Measurements from ENCODE around the gene KRT71.

KRT71 gene

GRCh38 chr12:52578469-52578868, 25.5 kb upstream of the KRT71 start:
- H3K79me1 ChIP-seq (ENCODE audit: low read length): no peaks in the 10 kb centered on the region
- H3K4me1 ChIP-seq (ENCODE audit: control insufficient read depth in 1 of 2, insufficient read depth in 2 of 2, low read length in 2 of 2): peaks cover 0 to 5% of the 10 kb centered on the region in 2 experiments
- no peak overlapping the region for H4K8ac ChIP-seq (ENCODE audit: low read depth, low read length)
- WGBS (ENCODE audit: extremely low coverage, insufficient coverage, insufficient read length): no CpG with 5 or more reads among the region's 3 CpGs
- H2BK5ac ChIP-seq (ENCODE audit: low read depth, low read length, poor library complexity): no peak overlapping the region
- H4K12ac ChIP-seq (ENCODE audit: low read depth, low read length): no peak overlapping the region
- peaks cover 4% of the 10 kb centered on the region for H3K9me3 ChIP-seq (ENCODE audit: insufficient read depth, low read depth, low read length)
- no peak overlapping the region for H2BK12ac ChIP-seq (ENCODE audit: low read length)
- H3K14ac ChIP-seq (ENCODE audit: low read length): no peak overlapping the region
- no peak overlapping the region for H4K91ac ChIP-seq (ENCODE audit: low read depth, low read length)
- H2BK120ac ChIP-seq (ENCODE audit: insufficient read depth, low read length, poor library complexity): no peak overlapping the region
- no peak overlapping the region for H3K4me3 ChIP-seq (ENCODE audit: low read depth, low read length)
- no peak for DNase-seq
- no peaks in the 10 kb centered on the region for H3K79me2 ChIP-seq (ENCODE audit: control insufficient read depth, insufficient read depth, low read length, poor library complexity)
- H3K27ac ChIP-seq (ENCODE audit: low read depth, low read length): no peak overlapping the region
- no peaks in the 10 kb centered on the region for H3K27me3 ChIP-seq (ENCODE audit: insufficient read depth, low read length)
- H3K9ac ChIP-seq (ENCODE audit: low read length): no peak overlapping the region
- H2AFZ ChIP-seq (ENCODE audit: insufficient read depth, low read length, poor library complexity): no peak overlapping the region
- H3K4ac ChIP-seq (ENCODE audit: low read depth, low read length): no peak overlapping the region
- H2AK5ac ChIP-seq (ENCODE audit: low read length): no peak overlapping the region
- H3K23ac ChIP-seq (ENCODE audit: low read length): no peak overlapping the region
- no peak overlapping the region for H3K4me2 ChIP-seq (ENCODE audit: low read length)
- no peak overlapping the region for H3K18ac ChIP-seq (ENCODE audit: low read length)
- no peaks in the 10 kb centered on the region for H3K36me3 ChIP-seq (ENCODE audit: control insufficient read depth in 1 of 2, insufficient read depth in 2 of 2, low read length in 2 of 2)

DNA sequence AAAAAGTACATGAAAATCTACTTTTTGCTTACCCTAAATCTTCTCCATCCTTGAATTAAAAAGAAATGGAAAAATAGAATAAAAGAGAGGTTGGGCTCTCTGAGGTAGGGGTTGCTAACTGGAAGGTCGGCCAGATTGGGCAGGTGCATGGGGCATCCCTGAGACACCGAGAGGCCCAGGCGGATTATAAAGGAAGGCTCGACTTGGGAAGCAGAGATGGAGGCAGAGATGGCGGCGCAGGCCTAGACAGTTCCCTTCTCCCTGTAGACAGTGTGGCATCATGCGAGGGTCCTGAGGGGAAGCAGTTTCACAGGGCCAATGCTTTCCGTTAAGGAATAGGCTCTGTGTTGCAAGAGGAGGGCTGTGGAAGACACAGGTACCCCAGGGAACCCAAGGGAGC, 24.4 kb upstream of the KRT71 start:
- Histone ChIP-seq H3K79me1 (ENCODE audit: low read length) (no peaks in the 10 kb centered on the region), H3K9me3 (ENCODE audit: insufficient read depth, low read depth, low read length) (peaks cover 4% of the 10 kb centered on the region), H3K27ac (ENCODE audit: low read depth, low read length) (no peak overlapping the region), H3K9ac (ENCODE audit: low read length) (no peak overlapping the region), H3K14ac (ENCODE audit: low read length) (no peak overlapping the region), H3K23ac (ENCODE audit: low read length) (no peak overlapping the region), H4K8ac (ENCODE audit: low read depth, low read length) (no peak overlapping the region), H4K91ac (ENCODE audit: low read depth, low read length) (no peak overlapping the region), H3K4me3 (ENCODE audit: low read depth, low read length) (no peak overlapping the region), H2BK12ac (ENCODE audit: low read length) (no peak overlapping the region), H3K4me2 (ENCODE audit: low read length) (no peak overlapping the region), H3K36me3 (ENCODE audit: control insufficient read depth in 1 of 2, insufficient read depth in 2 of 2, low read length in 2 of 2) (no peaks in the 10 kb centered on the region), H3K79me2 (ENCODE audit: control insufficient read depth, insufficient read depth, low read length, poor library complexity) (no peaks in the 10 kb centered on the region), H3K18ac (ENCODE audit: low read length) (no peak overlapping the region), H4K12ac (ENCODE audit: low read depth, low read length) (no peak overlapping the region), H3K4ac (ENCODE audit: low read depth, low read length) (no peak overlapping the region), H3K27me3 (ENCODE audit: insufficient read depth, low read length) (no peaks in the 10 kb centered on the region), H2AFZ (ENCODE audit: insufficient read depth, low read length, poor library complexity) (no peak overlapping the region), H2BK120ac (ENCODE audit: insufficient read depth, low read length, poor library complexity) (no peak overlapping the region), H2BK5ac (ENCODE audit: low read depth, low read length, poor library complexity) (no peak overlapping the region), H2AK5ac (ENCODE audit: low read length) (no peak overlapping the region), H3K4me1 (ENCODE audit: control insufficient read depth in 1 of 2, insufficient read depth in 2 of 2, low read length in 2 of 2) (peaks cover 0 to 3% of the 10 kb centered on the region in 2 experiments)
- DNase-seq: no peak
- WGBS (ENCODE audit: extremely low coverage, insufficient coverage, insufficient read length): no CpG with 5 or more reads among the region's 8 CpGs

- H3K36me3 ChIP-seq (ENCODE audit: control insufficient read depth in 1 of 2, insufficient read depth in 2 of 2, low read length in 2 of 2): no peaks in the 10 kb centered on the region
- H3K27ac ChIP-seq (ENCODE audit: low read depth, low read length): no peak overlapping the region
- H3K79me2 ChIP-seq (ENCODE audit: control insufficient read depth, insufficient read depth, low read length, poor library complexity): no peaks in the 10 kb centered on the region
- no peaks in the 10 kb centered on the region for H3K79me1 ChIP-seq (ENCODE audit: low read length)
- peaks cover 4% of the 10 kb centered on the region for H3K9me3 ChIP-seq (ENCODE audit: insufficient read depth, low read depth, low read length)
- no peak overlapping the region for H3K4ac ChIP-seq (ENCODE audit: low read depth, low read length)
- H4K91ac ChIP-seq (ENCODE audit: low read depth, low read length): no peak overlapping the region
- H3K14ac ChIP-seq (ENCODE audit: low read length): no peak overlapping the region
- no peak overlapping the region for H2AFZ ChIP-seq (ENCODE audit: insufficient read depth, low read length, poor library complexity)
- no peak overlapping the region for H4K8ac ChIP-seq (ENCODE audit: low read depth, low read length)
- whole genome bisulfite sequencing (ENCODE audit: extremely low coverage, insufficient coverage, insufficient read length): no CpG with 5 or more reads among the region's 3 CpGs
- peaks cover 0 to 2% of the 10 kb centered on the region in 2 experiments for H3K4me1 ChIP-seq (ENCODE audit: control insufficient read depth in 1 of 2, insufficient read depth in 2 of 2, low read length in 2 of 2)
- H2AK5ac ChIP-seq (ENCODE audit: low read length): no peak overlapping the region
- no peak overlapping the region for H3K18ac ChIP-seq (ENCODE audit: low read length)
- no peak for DNase-seq
- H3K4me2 ChIP-seq (ENCODE audit: low read length): no peak overlapping the region
- no peak overlapping the region for H2BK12ac ChIP-seq (ENCODE audit: low read length)
- no peak overlapping the region for H3K9ac ChIP-seq (ENCODE audit: low read length)
- H3K23ac ChIP-seq (ENCODE audit: low read length): no peak overlapping the region
- no peaks in the 10 kb centered on the region for H3K27me3 ChIP-seq (ENCODE audit: insufficient read depth, low read length)
- H3K4me3 ChIP-seq (ENCODE audit: low read depth, low read length): no peak overlapping the region
- no peak overlapping the region for H2BK120ac ChIP-seq (ENCODE audit: insufficient read depth, low read length, poor library complexity)
- H4K12ac ChIP-seq (ENCODE audit: low read depth, low read length): no peak overlapping the region
- H2BK5ac ChIP-seq (ENCODE audit: low read depth, low read length, poor library complexity): no peak overlapping the region
These were observed 23.0 kb upstream of the KRT71 start for GRCh38 chr12:52575948-52576347.

DNA sequence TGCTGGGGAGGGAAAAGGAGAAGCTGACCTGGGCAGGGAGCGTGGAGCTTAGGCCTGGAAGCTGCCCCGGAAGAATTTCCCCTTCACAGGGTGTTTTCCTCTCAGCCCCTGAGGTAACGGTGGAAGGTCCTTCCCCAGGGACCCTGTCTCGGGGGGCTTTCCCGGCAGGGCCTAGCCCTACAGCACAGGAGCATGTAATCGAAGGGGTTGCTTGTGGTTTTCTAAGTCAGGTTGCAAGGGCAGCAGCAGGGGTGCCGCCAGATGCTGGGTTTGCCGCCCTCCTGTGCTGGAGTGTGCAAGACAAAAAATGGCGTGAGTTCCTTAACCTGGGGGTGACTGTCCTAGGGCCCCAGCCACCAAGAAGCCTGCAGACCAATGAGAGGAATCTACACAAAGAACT, 22.3 kb upstream of the KRT71 start:
- Histone ChIP-seq H3K79me1 (ENCODE audit: low read length) (no peaks in the 10 kb centered on the region), H4K12ac (ENCODE audit: low read depth, low read length) (no peak overlapping the region), H3K27ac (ENCODE audit: low read depth, low read length) (no peak overlapping the region)

More for the DNA sequence above, 22.3 kb upstream of the KRT71 start:
- H2BK12ac ChIP-seq (ENCODE audit: low read length): no peak overlapping the region
- H3K79me2 ChIP-seq (ENCODE audit: control insufficient read depth, insufficient read depth, low read length, poor library complexity): no peaks in the 10 kb centered on the region
- no peak overlapping the region for H3K4ac ChIP-seq (ENCODE audit: low read depth, low read length)
- H3K9me3 ChIP-seq (ENCODE audit: insufficient read depth, low read depth, low read length): peaks cover 4% of the 10 kb centered on the region
- H3K4me2 ChIP-seq (ENCODE audit: low read length): no peak overlapping the region
- H2BK5ac ChIP-seq (ENCODE audit: low read depth, low read length, poor library complexity): no peak overlapping the region
- no peaks in the 10 kb centered on the region for H3K27me3 ChIP-seq (ENCODE audit: insufficient read depth, low read length)
- H3K4me1 ChIP-seq (ENCODE audit: control insufficient read depth in 1 of 2, insufficient read depth in 2 of 2, low read length in 2 of 2): peaks cover 0 to 2% of the 10 kb centered on the region in 2 experiments
- H3K4me3 ChIP-seq (ENCODE audit: low read depth, low read length): no peak overlapping the region
- DNase-seq: no peak
- no peak overlapping the region for H2BK120ac ChIP-seq (ENCODE audit: insufficient read depth, low read length, poor library complexity)
- H3K36me3 ChIP-seq (ENCODE audit: control insufficient read depth in 1 of 2, insufficient read depth in 2 of 2, low read length in 2 of 2): no peaks in the 10 kb centered on the region
- H4K8ac ChIP-seq (ENCODE audit: low read depth, low read length): no peak overlapping the region
- no peak overlapping the region for H3K18ac ChIP-seq (ENCODE audit: low read length)
- H3K9ac ChIP-seq (ENCODE audit: low read length): no peak overlapping the region
- WGBS (ENCODE audit: extremely low coverage, insufficient coverage, insufficient read length): no CpG with 5 or more reads among the region's 9 CpGs
- H3K23ac ChIP-seq (ENCODE audit: low read length): no peak overlapping the region
- H2AK5ac ChIP-seq (ENCODE audit: low read length): no peak overlapping the region
- no peak overlapping the region for H3K14ac ChIP-seq (ENCODE audit: low read length)
- H4K91ac ChIP-seq (ENCODE audit: low read depth, low read length): no peak overlapping the region
- H2AFZ ChIP-seq (ENCODE audit: insufficient read depth, low read length, poor library complexity): no peak overlapping the region

All from trophoblast cell (in vitro differentiated cells and primary cell).